Activated naive CD4-positive, alpha-beta T cell treated with anti-CD3 and anti-CD28 coated beads, Interleukin-2, amount 10 ng/mL, durations not matched to agents 5 hours and 36 hours (primary cell): Measurements from ENCODE around the gene REEP2. TPM values are rescaled to one million over a fixed set of nuclear protein-coding genes. Genes with fewer than 3 reads are reported as not detected.

Source experiments
- total RNA-seq, 2 experiments: library from RNA; stranded (reverse); gene quantifications; one replicate each; pipeline ENCODE4 v1.2.3, GENCODE V29; 2021

The REEP2 gene
- total RNA-seq: 1 to 10 TPM in 1 of 2 experiments, under 1 TPM in 1; 0.60 to 1.1 TPM

GRCh38 chr5:138438724-138439476, at the start of gene REEP2:
Gene REEP2, plus strand, starts transcription at chr5:138439057. Its CDS starts 152 bp downstream, at chr5:138439209.

GRCh38 chr5:138465261-138466124, 26.6 kb downstream of the REEP2 start, which contains the start of gene EGR1:
Gene EGR1, plus strand, starts transcription at chr5:138465479. Its CDS starts 283 bp downstream, at chr5:138465762.

Other genes starting within 250 kb of the REEP2 start
- gene CDC23, start 225.7 kb upstream of the REEP2 start, total RNA-seq: 10 to 100 TPM; 23.8 to 25.4 TPM
- gene GFRA3, start 164.4 kb upstream of the REEP2 start, total RNA-seq: under 1 TPM in 1 of 2 experiments, not detected in 1; 0.17 TPM
- gene CDC25C, start 107.3 kb upstream of the REEP2 start, total RNA-seq: 10 to 100 TPM; 10.8 to 11.1 TPM
- gene FAM53C, start 100.8 kb upstream of the REEP2 start, total RNA-seq: 10 to 100 TPM; 21.2 to 22.8 TPM
- gene KDM3B, start 86.4 kb upstream of the REEP2 start, total RNA-seq: 10 to 100 TPM; 64.1 to 66.5 TPM
- 10 to 100 TPM; 10.1 to 11.8 TPM for gene EGR1, start 26.4 kb downstream of the REEP2 start, total RNA-seq
- 10 to 100 TPM; 64.0 to 64.7 TPM for gene ETF1, start 104.2 kb downstream of the REEP2 start, total RNA-seq
- gene HSPA9, start 136.3 kb downstream of the REEP2 start, total RNA-seq: 100 to 1,000 TPM; 168 to 176 TPM